Measurements from ENCODE around the gene TNNT2.

DNA sequence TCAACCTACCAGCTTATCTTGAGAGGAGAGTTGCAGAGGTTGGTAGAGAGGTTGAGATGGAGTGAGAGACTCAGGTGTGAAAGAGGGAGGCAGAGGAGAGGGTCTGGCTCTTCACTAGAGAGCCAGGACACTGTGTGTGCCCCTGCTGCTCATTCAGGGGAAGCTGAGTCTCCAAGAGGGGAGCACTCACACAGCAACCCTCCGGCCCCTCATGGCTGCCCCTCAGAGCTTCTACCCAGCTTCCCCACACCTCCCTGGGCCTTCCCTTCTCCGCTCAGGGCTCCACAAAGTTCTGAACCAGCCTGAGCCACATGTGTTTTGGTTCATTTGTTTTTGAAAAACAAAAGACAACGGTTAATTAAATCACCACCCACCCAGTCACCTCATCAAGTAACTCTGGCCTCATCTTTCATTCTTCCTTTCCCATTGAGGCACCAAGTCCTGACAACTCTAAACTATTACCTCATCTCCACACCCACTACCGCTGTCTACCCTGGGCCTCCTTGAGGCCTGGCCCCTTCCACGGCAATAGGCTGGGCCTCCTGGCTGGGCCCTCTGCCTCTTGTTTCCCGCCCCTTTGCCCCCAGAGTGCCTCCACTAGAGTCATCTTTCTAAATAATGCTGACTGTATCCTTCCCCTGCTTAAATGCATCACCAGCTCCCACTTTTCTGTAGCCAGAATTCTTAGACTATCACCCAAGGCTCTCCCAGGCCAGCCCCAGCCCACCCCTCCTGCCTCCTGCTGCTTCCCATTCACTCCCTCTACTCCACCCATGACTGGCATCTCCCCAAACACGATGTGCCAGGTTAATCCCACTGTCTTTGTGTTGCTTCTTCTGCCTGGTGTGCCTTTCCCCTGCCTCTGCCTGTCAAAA lies 33.0 kb downstream of the TNNT2 start:
- TF ChIP-seq, protein P1, sequence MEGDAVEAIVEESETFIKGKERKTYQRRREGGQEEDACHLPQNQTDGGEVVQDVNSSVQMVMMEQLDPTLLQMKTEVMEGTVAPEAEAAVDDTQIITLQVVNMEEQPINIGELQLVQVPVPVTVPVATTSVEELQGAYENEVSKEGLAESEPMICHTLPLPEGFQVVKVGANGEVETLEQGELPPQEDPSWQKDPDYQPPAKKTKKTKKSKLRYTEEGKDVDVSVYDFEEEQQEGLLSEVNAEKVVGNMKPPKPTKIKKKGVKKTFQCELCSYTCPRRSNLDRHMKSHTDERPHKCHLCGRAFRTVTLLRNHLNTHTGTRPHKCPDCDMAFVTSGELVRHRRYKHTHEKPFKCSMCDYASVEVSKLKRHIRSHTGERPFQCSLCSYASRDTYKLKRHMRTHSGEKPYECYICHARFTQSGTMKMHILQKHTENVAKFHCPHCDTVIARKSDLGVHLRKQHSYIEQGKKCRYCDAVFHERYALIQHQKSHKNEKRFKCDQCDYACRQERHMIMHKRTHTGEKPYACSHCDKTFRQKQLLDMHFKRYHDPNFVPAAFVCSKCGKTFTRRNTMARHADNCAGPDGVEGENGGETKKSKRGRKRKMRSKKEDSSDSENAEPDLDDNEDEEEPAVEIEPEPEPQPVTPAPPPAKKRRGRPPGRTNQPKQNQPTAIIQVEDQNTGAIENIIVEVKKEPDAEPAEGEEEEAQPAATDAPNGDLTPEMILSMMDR (conservative IDR thresholded peaks at IDR 0.05; ENCODE audit: low read depth, low read length), result no peak
- no peak for TF ChIP-seq EZH2 (IDR thresholded peaks at IDR 0.05; ENCODE audit: borderline replicate concordance, low read depth, low read length, poor library complexity, severe bottlenecking)

Data from A673 (cell line).